H1 (cell line): ENCODE data around the gene CLTCL1. TPM values are rescaled to one million over a fixed set of nuclear protein-coding genes. Genes with fewer than 3 reads are reported as not detected.

ENCODE experiments used
- CTCF ChIA-PET: fragments of 300-600 bp; sonication (Branson Sonifier 250); formaldehyde crosslinking; loops from one replicate; lab custom pipeline; 2021; ENCODE audit not compliant: partially characterized antibody; lab: Charles Lee
- POLR2A ChIA-PET: fragments of 300-600 bp; sonication (Branson Sonifier 250); formaldehyde crosslinking; loops from one replicate; lab custom pipeline; 2021; ENCODE audit warnings: inconsistent platforms; ENCODE audit not compliant: partially characterized antibody; lab: Charles Lee
- DNase-seq, 2 experiments: peaks; one replicate each; pipeline versions ENCODE4 v3.0.0 to v3.0.0-alpha.2; 2010 to 2022; ENCODE audit warnings: low spot score in 2 of 2, low read depth in 1 of 2, mixed read lengths in 1 of 2
- FAIRE-seq: peaks from 2 replicates; lab custom pipeline; 2011; peaks lifted over from hg19 to GRCh38; lab: Jason Lieb, UNC
- H2AFZ ChIP-seq: 2 replicates; pipeline ENCODE4 v1.8.1; 2012; ENCODE audit warnings: low read length, inconsistent platforms
- H2AK5ac ChIP-seq: 2 replicates; pipeline ENCODE4 v1.6.1; 2013; ENCODE audit warnings: low read depth, low read length
- H2BK120ac ChIP-seq: replicated peaks from 2 replicates; pipeline ENCODE3; 2013; ENCODE audit warnings: low read depth, low read length, inconsistent platforms
- H2BK12ac ChIP-seq: 2 replicates; pipeline ENCODE4 v1.6.1; 2013; ENCODE audit warnings: low read depth, low read length
- H2BK15ac ChIP-seq: 2 replicates; pipeline ENCODE4 v1.6.1; 2013; ENCODE audit warnings: low read length
- H2BK20ac ChIP-seq: 2 replicates; pipeline ENCODE4 v1.6.1; 2013; ENCODE audit warnings: low read length
- H2BK5ac ChIP-seq: 2 replicates; pipeline ENCODE4 v1.6.1; 2013; ENCODE audit warnings: low read depth, low read length
- H3K14ac ChIP-seq: 2 replicates; pipeline ENCODE4 v1.6.1; 2013; ENCODE audit warnings: inconsistent platforms; ENCODE audit not compliant: insufficient read length
- H3K18ac ChIP-seq: 2 replicates; pipeline ENCODE4 v1.6.1; 2013; ENCODE audit warnings: low read length; ENCODE audit errors: extremely low read depth
- H3K23ac ChIP-seq: 2 replicates; pipeline ENCODE4 v1.6.1; 2013; ENCODE audit warnings: inconsistent platforms; ENCODE audit not compliant: insufficient read length
- H3K23me2 ChIP-seq: 2 replicates; pipeline ENCODE4 v1.6.1; 2013; ENCODE audit warnings: low read depth, low read length
- H3K27ac ChIP-seq: 2 replicates; pipeline ENCODE4 v1.6.1; 2011; ENCODE audit warnings: low read depth, low read length, inconsistent platforms
- H3K27me3 ChIP-seq, 4 experiments: replicated peaks in 1 of 4; 1 replicate in 1 of 4; 2 replicates in 3 of 4; pipeline versions ENCODE4 v1.6.1 to v1.8.1; 2011 to 2013; ENCODE audit warnings: low read length in 3 of 4, mild to moderate bottlenecking in 3 of 4, inconsistent platforms in 2 of 4, mixed read lengths in 2 of 4, moderate library complexity in 1 of 4; ENCODE audit not compliant: control insufficient read depth in 3 of 4, insufficient read depth in 3 of 4; ENCODE audit errors: extremely low read depth in 1 of 4
- H3K36me3 ChIP-seq, 4 experiments: 2 replicates each; pipeline versions ENCODE4 v1.6.1 to v1.8.1; 2011 to 2013; ENCODE audit warnings: mild to moderate bottlenecking in 4 of 4, low read length in 3 of 4, moderate library complexity in 2 of 4, control low read depth in 1 of 4, inconsistent platforms in 1 of 4; ENCODE audit not compliant: insufficient read depth in 4 of 4, control insufficient read depth in 2 of 4
- H3K4ac ChIP-seq: replicated peaks from 2 replicates; pipeline ENCODE3; 2013; ENCODE audit warnings: low read length, low read depth, mixed read lengths, inconsistent platforms; ENCODE audit not compliant: insufficient read length
- H3K4me1 ChIP-seq, 4 experiments: replicated peaks in 1 of 4; 1 replicate in 1 of 4; 2 replicates in 3 of 4; pipeline versions ENCODE4 v1.6.1 to v1.8.1; 2011 to 2013; ENCODE audit warnings: low read length in 3 of 4, inconsistent platforms in 2 of 4, mixed read lengths in 1 of 4; ENCODE audit not compliant: insufficient read depth in 4 of 4, control insufficient read depth in 3 of 4
- H3K4me2 ChIP-seq, 2 experiments: 2 replicates each; pipeline versions ENCODE4 v1.6.1 to v1.8.1; 2011 to 2013; ENCODE audit warnings: low read depth in 2 of 2, low read length in 2 of 2, control low read depth in 1 of 2, inconsistent platforms in 1 of 2, mild to moderate bottlenecking in 1 of 2; ENCODE audit not compliant: insufficient read depth in 1 of 2
- H3K4me3 ChIP-seq, 4 experiments: fragments of 200-600, 300-600 bp in 1 of 4; sonication (generic), shearing (Covaris generic), sonication (Bioruptor Twin) in 1 of 4; 2 replicates each; pipeline versions ENCODE4 v1.5.1 to v1.8.1; 2011 to 2016; ENCODE audit warnings: low read length in 4 of 4, low read depth in 3 of 4, control low read depth in 2 of 4, inconsistent platforms in 2 of 4, mild to moderate bottlenecking in 2 of 4, mixed read lengths in 1 of 4, moderate library complexity in 1 of 4; ENCODE audit not compliant: insufficient read depth in 2 of 4; ENCODE audit errors: extremely low read depth in 1 of 4
- H3K56ac ChIP-seq: replicated peaks from 2 replicates; pipeline ENCODE3; 2013; ENCODE audit warnings: low read depth, mild to moderate bottlenecking, mixed read lengths, low read length, inconsistent platforms; ENCODE audit not compliant: insufficient read length
- H3K79me1 ChIP-seq: 2 replicates; pipeline ENCODE4 v1.6.1; 2013; ENCODE audit warnings: low read depth, low read length, control low read depth
- H3K79me2 ChIP-seq, 2 experiments: 2 replicates each; pipeline versions ENCODE4 v1.6.1 to v1.8.1; 2012 to 2013; ENCODE audit warnings: low read length in 2 of 2, mild to moderate bottlenecking in 2 of 2, inconsistent platforms in 1 of 2; ENCODE audit not compliant: insufficient read depth in 2 of 2, control insufficient read depth in 1 of 2
- H3K9ac ChIP-seq, 4 experiments: replicated peaks in 1 of 4; 1 replicate in 1 of 4; 2 replicates in 3 of 4; pipeline versions ENCODE4 v1.6.1 to v1.8.1; 2011 to 2013; ENCODE audit warnings: low read depth in 3 of 4, low read length in 3 of 4, control low read depth in 2 of 4, mild to moderate bottlenecking in 2 of 4, moderate library complexity in 2 of 4, inconsistent platforms in 1 of 4; ENCODE audit errors: extremely low read depth in 1 of 4
- H3K9me3 ChIP-seq, 2 experiments: 2 replicates each; pipeline versions ENCODE4 v1.6.1 to v1.8.1; 2012 to 2013; ENCODE audit warnings: mild to moderate bottlenecking in 2 of 2, moderate library complexity in 2 of 2, control low read depth in 1 of 2, inconsistent platforms in 1 of 2, low read depth in 1 of 2, low read length in 1 of 2, mixed read lengths in 1 of 2; ENCODE audit not compliant: insufficient read depth in 2 of 2
- H4K20me1 ChIP-seq, 2 experiments: replicated peaks in 1 of 2; 2 replicates each; pipeline versions ENCODE3 to v1.8.1; 2011 to 2013; ENCODE audit warnings: inconsistent platforms in 2 of 2, low read length in 2 of 2, mild to moderate bottlenecking in 1 of 2; ENCODE audit not compliant: insufficient read depth in 2 of 2, control insufficient read depth in 1 of 2
- H4K5ac ChIP-seq: 2 replicates; pipeline ENCODE4 v1.6.1; 2013; ENCODE audit warnings: low read length, low read depth, mixed read lengths, inconsistent platforms; ENCODE audit not compliant: insufficient read length
- H4K8ac ChIP-seq: 2 replicates; pipeline ENCODE4 v1.8.0; 2013; ENCODE audit warnings: mild to moderate bottlenecking, moderate library complexity, low read length, inconsistent platforms; ENCODE audit not compliant: insufficient read depth; ENCODE audit errors: extremely low read depth
- H4K91ac ChIP-seq: replicated peaks from 2 replicates; pipeline ENCODE3; 2013; ENCODE audit warnings: low read length, mixed read lengths, inconsistent platforms; ENCODE audit not compliant: insufficient read length
- CHD2 ChIP-seq: IDR thresholded peaks from 2 replicates; pipeline ENCODE4 v1.6.1; 2012; ENCODE audit warnings: low read length, improper control_type of control experiment
- EP300 ChIP-seq, 2 experiments: IDR thresholded peaks; 1 replicate in 1 of 2; 2 replicates in 1 of 2; pipeline ENCODE4 v1.6.1; 2011 to 2012; ENCODE audit warnings: low read depth in 2 of 2, low read length in 2 of 2, mild to moderate bottlenecking in 2 of 2, borderline replicate concordance in 1 of 2, inconsistent platforms in 1 of 2, moderate library complexity in 1 of 2
- GTF2F1 ChIP-seq: IDR thresholded peaks from 2 replicates; pipeline ENCODE4 v1.6.1; 2012; ENCODE audit warnings: low read depth, low read length, improper control_type of control experiment, borderline replicate concordance
- HDAC6 ChIP-seq: IDR thresholded peaks from one replicate; pipeline ENCODE4 v1.7.1; 2012; ENCODE audit warnings: low read depth, mild to moderate bottlenecking, inconsistent platforms, low read length, moderate library complexity
- JUND ChIP-seq: IDR thresholded peaks from 2 replicates; pipeline ENCODE4 v1.6.1; 2011; ENCODE audit warnings: mild to moderate bottlenecking, improper control_type of control experiment, low read length
- KDM1A ChIP-seq: fragments of 200-600, 300-600 bp; sonication (generic); IDR thresholded peaks from 2 replicates; pipeline ENCODE4 v1.7.1; 2016; ENCODE audit warnings: mild to moderate bottlenecking, low read length, borderline replicate concordance
- MAFK ChIP-seq: IDR thresholded peaks from 2 replicates; pipeline ENCODE4 v1.6.1; 2012; ENCODE audit warnings: low read depth, mild to moderate bottlenecking, improper control_type of control experiment, low read length
- PHF8 ChIP-seq: fragments of 200-600 bp; sonication (generic); conservative IDR thresholded peaks from 2 replicates; pipeline ENCODE4 v1.7.1; 2012; ENCODE audit warnings: low read depth, mild to moderate bottlenecking, inconsistent platforms, low read length, moderate library complexity
- RFX5 ChIP-seq: IDR thresholded peaks from 2 replicates; pipeline ENCODE4 v1.6.1; 2011; ENCODE audit warnings: low read depth, low read length, improper control_type of control experiment, borderline replicate concordance
- SAP30 ChIP-seq: fragments of 300-600 bp; sonication (generic); IDR thresholded peaks from 2 replicates; pipeline ENCODE4 v1.7.1; 2012; ENCODE audit warnings: low read length, moderate library complexity, mild to moderate bottlenecking, inconsistent platforms; ENCODE audit not compliant: insufficient read depth, insufficient replicate concordance
- SIX5 ChIP-seq: IDR thresholded peaks from 2 replicates; pipeline ENCODE4 v1.6.1; 2011; ENCODE audit warnings: mild to moderate bottlenecking, low read depth, low read length
- SP1 ChIP-seq: IDR thresholded peaks from 2 replicates; pipeline ENCODE4 v1.6.1; 2011; ENCODE audit warnings: low read depth, low read length
- SP4 ChIP-seq: IDR thresholded peaks from 2 replicates; pipeline ENCODE4 v1.6.1; 2012; ENCODE audit warnings: low read length, inconsistent platforms
- TAF1 ChIP-seq: IDR thresholded peaks from 2 replicates; pipeline ENCODE4 v1.6.1; 2011; ENCODE audit warnings: mild to moderate bottlenecking, low read depth, low read length
- WGBS, 2 experiments: shearing (Covaris generic) in 1 of 2; methylation state at CpG; one replicate each; pipeline versions ENCODE4 v1.1.6 to v1.1.7; 2013 to 2015; ENCODE audit warnings: low lambda C conversion rate in 2 of 2, mixed read lengths in 2 of 2, inconsistent platforms in 1 of 2, low coverage in 1 of 2, missing lambda C conversion rate in 1 of 2; ENCODE audit not compliant: insufficient replicate concordance in 2 of 2, insufficient coverage in 1 of 2, insufficient read length in 1 of 2; ENCODE audit errors: extremely low coverage in 1 of 2, missing lambda C conversion rate in 1 of 2; 5-methylcytosine and 5-hydroxymethylcytosine counted together
- polyA plus RNA-seq, 7 experiments: library from polyadenylated mRNA; depleted of rRNA in 3 of 7; stranded (reverse) in 5 of 7; unstranded in 2 of 7; fragments of >200 nt in 5 of 7; fragments of 200-250 nt in 2 of 7; gene quantifications; 1 replicate in 5 of 7; 2 replicates in 1 of 7; 4 replicates in 1 of 7; pipeline versions ENCODE4 v1.2.1 to v1.2.3, GENCODE V29; 2011 to 2013; ENCODE audit warnings: missing spikeins in 2 of 7, mixed read lengths in 2 of 7
- total RNA-seq: library from RNA; stranded (reverse); fragmentation: NEBNext Ultra II Directional; extraction: Animal tissue kit (Norgen Biotek cat#: 25700); gene quantifications from 2 replicates; pipeline ENCODE4 v1.2.1, GENCODE V29; 2021

Gene CLTCL1
- total and polyA plus RNA-seq, 2 of the 8 experiments (the other 6 are each of a cell fraction or from before 2014, with no cell fraction given), result 12.4 to 17.0 TPM

DNA sequence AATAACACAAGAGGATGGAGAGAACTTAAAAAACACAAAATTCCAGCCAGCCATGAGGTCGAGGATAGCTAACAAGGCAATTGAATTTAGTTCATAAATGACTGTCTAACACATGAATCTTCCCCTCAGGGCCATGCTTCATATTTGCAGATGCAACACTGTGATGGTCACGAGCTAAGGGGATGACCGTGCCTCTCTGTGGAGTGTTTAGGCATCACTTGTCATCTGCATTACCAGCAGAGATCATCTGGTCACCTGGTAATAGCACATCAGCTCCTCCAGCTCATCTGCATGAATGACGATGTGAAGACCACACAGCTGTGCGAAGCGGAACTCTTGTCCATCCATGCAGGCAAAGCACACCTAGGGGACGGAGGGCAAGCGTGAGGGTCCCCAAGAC, 92.0 kb downstream of the CLTCL1 start:
- H2BK15ac ChIP-seq, result no peak overlapping the region
- no peak overlapping the region for H2BK5ac ChIP-seq
- no peak overlapping the region for H2BK20ac ChIP-seq
- no peak overlapping the region for H3K56ac ChIP-seq
- H3K23ac ChIP-seq, result no peak overlapping the region
- no peak overlapping the region for H3K9ac ChIP-seq
- WGBS, 2 experiments, result 89% methylated on average over 8 of the region's 8 CpGs; no CpG with 5 or more reads in 1 of the 2 experiments
- FAIRE-seq (no peak), DNase-seq (no peak)
- ChIA-PET POLR2A (interaction anchor here (0.8 to 1.6 kb wide), 3 partner anchors 12 to 20 kb away, joined by 3 to 4 read pairs (median 3); partner anchors contain the start of gene SLC25A1), CTCF (interaction anchor here (0.8 to 1.5 kb wide), 3 partner anchors 9 to 21 kb away, joined by 3 to 5 read pairs (median 3); partner anchors contain the start of gene SLC25A1)
- no peaks in the 10 kb centered on the region for H3K23me2 ChIP-seq
- no peak overlapping the region for H2AK5ac ChIP-seq
- H3K79me2 ChIP-seq, result no peaks in the 10 kb centered on the region
- no peak overlapping the region for H3K4ac ChIP-seq
- H3K14ac ChIP-seq, result no peak overlapping the region
- no peaks in the 10 kb centered on the region for H3K27me3 ChIP-seq
- H3K18ac ChIP-seq, result no peak overlapping the region
- H3K4me2 ChIP-seq, result no peak overlapping the region
- H4K5ac ChIP-seq, result no peak overlapping the region
- no peak overlapping the region for H4K91ac ChIP-seq
- no peak overlapping the region for H2BK120ac ChIP-seq
- H3K4me3 ChIP-seq, result no peak overlapping the region
- H4K8ac ChIP-seq, result no peak overlapping the region
- no peak overlapping the region for H2AFZ ChIP-seq
- H3K36me3 ChIP-seq, result peaks cover 2 to 21% (median 3%) of the 10 kb centered on the region in 4 experiments; a peak in 3 of 8 replicates
- no peaks in the 10 kb centered on the region for H3K79me1 ChIP-seq
- peaks cover 0 to 4% (median 0%) of the 10 kb centered on the region in 4 experiments; a peak in 1 of 7 replicates for H3K4me1 ChIP-seq
- TF ChIP-seq TAF1 (no peak), JUND (no peak), PHF8 (no peak), EP300 (IDR thresholded peaks at IDR 0.05; ENCODE audit: borderline replicate concordance in 1 of 2, low read depth in 2 of 2, low read length in 2 of 2) (no peak), GTF2F1 (no peak), KDM1A (no peak), HDAC6 (no peak), SP1 (no peak), MAFK (no peak), CHD2 (no peak), SIX5 (no peak), RFX5 (no peak), SAP30 (no peak), SP4 (no peak)
- no peaks in the 10 kb centered on the region for H3K9me3 ChIP-seq
- no peak overlapping the region for H2BK12ac ChIP-seq
- no peak overlapping the region for H3K27ac ChIP-seq
- peaks cover 0 to 3% of the 10 kb centered on the region in 2 experiments for H4K20me1 ChIP-seq
